GM12878 (cell line): Measurements from ENCODE around the gene ABCD3. TPM values are rescaled to one million over a fixed set of nuclear protein-coding genes. Genes with fewer than 3 reads are reported as not detected.

ENCODE experiments used
- ATAC-seq: fragments of 200-7000 bp; cut with Tn5 transposase; 3 replicates; pipeline ENCODE4 v1.9.1; 2020; ENCODE audit warnings: mild to moderate bottlenecking, moderate library complexity
- BruUV-seq: library from RNA; stranded (reverse); fragments of 400-500 nt; replicated peaks from 2 replicates; lab custom pipeline; 2021; lab: Mats Ljungman, UMichigan
- CTCF ChIA-PET: fragments of 300-600 bp; sonication (Branson Sonifier 250); formaldehyde crosslinking; extraction: SDS; loops from one replicate; lab custom pipeline; 2021; ENCODE audit warnings: inconsistent platforms; lab: Yijun Ruan, JAX
- POLR2A ChIA-PET: fragments of 350-600 bp; formaldehyde crosslinking; extraction: SDS; loops from one replicate; lab custom pipeline; 2021; ENCODE audit warnings: inconsistent platforms; lab: Charles Lee
- RAD21 ChIA-PET: fragments of 300-600 bp; sonication (Branson Sonifier 250); formaldehyde crosslinking; loops from one replicate; lab custom pipeline; 2023; ENCODE audit warnings: antibody characterized with exemption; ENCODE audit not compliant: unreplicated experiment; lab: Charles Lee
- SMC1A ChIA-PET: fragments of 300-600 bp; sonication (Branson Sonifier 250); formaldehyde crosslinking; loops from one replicate; lab custom pipeline; 2023; ENCODE audit not compliant: unreplicated experiment, uncharacterized antibody; lab: Charles Lee
- DNase-seq: peaks from one replicate; pipeline ENCODE4 v3.0.0-alpha.2; 2011; ENCODE audit warnings: low read depth, low spot score
- FAIRE-seq: peaks from 3 replicates; lab custom pipeline; 2011; peaks lifted over from hg19 to GRCh38; lab: Jason Lieb, UNC
- H2AFZ ChIP-seq: 2 replicates; pipeline ENCODE4 v1.6.0; 2011; ENCODE audit warnings: low read depth, low read length, control low read depth; ENCODE audit not compliant: control insufficient read depth
- H3K27ac ChIP-seq: 2 replicates; pipeline ENCODE4 v1.5.1; 2011; ENCODE audit warnings: control low read depth; ENCODE audit not compliant: control insufficient read depth, insufficient read depth
- H3K27me3 ChIP-seq, 2 experiments: replicated peaks in 1 of 2; 2 replicates each; pipeline versions ENCODE4 v1.6.0 to v1.6.1; 2011; ENCODE audit warnings: low read length in 1 of 2; ENCODE audit not compliant: control insufficient read depth in 2 of 2, insufficient read depth in 2 of 2
- H3K36me3 ChIP-seq, 2 experiments: 2 replicates each; pipeline ENCODE4 v1.5.1; 2011; ENCODE audit warnings: low read length in 1 of 2; ENCODE audit not compliant: control insufficient read depth in 2 of 2, insufficient read depth in 2 of 2
- H3K4me1 ChIP-seq: 2 replicates; pipeline ENCODE4 v1.6.1; 2011; ENCODE audit warnings: mild to moderate bottlenecking, low read length, moderate library complexity, mixed read lengths; ENCODE audit not compliant: control insufficient read depth, insufficient read depth
- H3K4me2 ChIP-seq: 2 replicates; pipeline ENCODE4 v1.6.0; 2011; ENCODE audit warnings: control low read depth; ENCODE audit not compliant: control insufficient read depth, insufficient read depth
- H3K4me3 ChIP-seq: fragments of 200-600 bp; sonication (generic); 2 replicates; pipeline ENCODE4 v1.5.1; 2016
- H3K79me2 ChIP-seq: 2 replicates; pipeline ENCODE4 v1.6.0; 2011; ENCODE audit warnings: low read length; ENCODE audit not compliant: control insufficient read depth, insufficient read depth
- H3K9ac ChIP-seq: 2 replicates; pipeline ENCODE4 v1.8.0; 2011; ENCODE audit warnings: low read length, control low read depth, mixed read lengths; ENCODE audit not compliant: control insufficient read depth, insufficient read depth
- H3K9me3 ChIP-seq: replicated peaks from 3 replicates; pipeline ENCODE4 v1.5.1; 2011; ENCODE audit warnings: mild to moderate bottlenecking, low read length; ENCODE audit not compliant: control insufficient read depth, insufficient read depth
- H4K20me1 ChIP-seq: 2 replicates; pipeline ENCODE4 v1.6.0; 2011; ENCODE audit not compliant: control insufficient read depth, insufficient read depth
- CHD2 ChIP-seq: IDR thresholded peaks from 2 replicates; pipeline ENCODE4 v1.6.1; 2011; ENCODE audit warnings: low read depth, low read length, improper control_type of control experiment, borderline replicate concordance
- IKZF1 ChIP-seq: fragments of 450-650 bp; conservative IDR thresholded peaks from 2 replicates; pipeline ENCODE4 v1.6.1; 2017; ENCODE audit warnings: antibody characterized with exemption, mild to moderate bottlenecking
- IKZF2 ChIP-seq, 2 experiments: fragments of 450-650 bp; IDR thresholded peaks; 2 replicates each; pipeline ENCODE4 v1.6.1; 2017; ENCODE audit warnings: mild to moderate bottlenecking in 2 of 2, moderate library complexity in 2 of 2
- JUND ChIP-seq: IDR thresholded peaks from 2 replicates; pipeline ENCODE4 v1.6.1; 2012; ENCODE audit warnings: low read depth, mild to moderate bottlenecking, low read length, improper control_type of control experiment, moderate library complexity
- PML ChIP-seq: IDR thresholded peaks from 2 replicates; pipeline ENCODE4 v1.6.1; 2012; ENCODE audit warnings: low read length, inconsistent platforms
- POU2F2 ChIP-seq: IDR thresholded peaks from 3 replicates; pipeline ENCODE4 v1.6.1; 2011; ENCODE audit warnings: low read depth, mild to moderate bottlenecking, low read length, borderline replicate concordance
- TCF3 ChIP-seq: IDR thresholded peaks from 2 replicates; pipeline ENCODE4 v1.6.1; 2012; ENCODE audit warnings: low read depth, mild to moderate bottlenecking, low read length, borderline replicate concordance; ENCODE audit not compliant: insufficient read depth
- WGBS: methylation state at CpG from one replicate; pipeline ENCODE4 v1.1.6; 2016; ENCODE audit warnings: low lambda C conversion rate; ENCODE audit not compliant: insufficient replicate concordance, insufficient coverage; ENCODE audit errors: missing lambda C conversion rate; 5-methylcytosine and 5-hydroxymethylcytosine counted together
- in situ Hi-C: fragments of 300-500 bp; cut with MboI; formaldehyde crosslinking; loops from 9 replicates; pipeline ENCODE4 v1.14.3; 2018; ENCODE audit warnings: mixed read lengths
- intact Hi-C: fragments of 100-400 bp; cut with micrococcal nuclease; formaldehyde crosslinking; loops from one replicate; pipeline ENCODE4 v1.14.2; 2022; ENCODE audit not compliant: unreplicated experiment
- polyA plus RNA-seq, 11 experiments: library from polyadenylated mRNA; depleted of rRNA in 4 of 11; unstranded in 6 of 11; stranded (reverse) in 5 of 11; fragments of >200 nt; fragmentation: Nextera tagmentation in 4 of 11; fragmentation: Illumina TruSeq in 1 of 11; extraction: Ambion mirVana in 4 of 11; extraction: Trizol in 1 of 11; gene quantifications; 1 replicate in 1 of 11; 2 replicates in 10 of 11; pipeline versions ENCODE4 v1.2.1 to v1.2.3, GENCODE V29; 2011 to 2016; ENCODE audit warnings: inconsistent platforms in 2 of 11, missing spikeins in 2 of 11, low read depth in 1 of 11
- total RNA-seq, 4 experiments: library from RNA; depleted of rRNA in 3 of 4; stranded (reverse); fragments of >200 nt in 3 of 4; fragmentation: Illumina TruSeq in 1 of 4; extraction: Trizol in 1 of 4; gene quantifications; 2 replicates each; pipeline versions ENCODE4 v1.2.1 to v1.2.3, GENCODE V29; 2013 to 2021
- TF ChIP-seq, protein P1 (sequence below): fragments of 450-650 bp; IDR thresholded peaks from 2 replicates; pipeline ENCODE4 v1.6.1; 2017; ENCODE audit warnings: mild to moderate bottlenecking, low read depth, inconsistent platforms; ENCODE audit not compliant: poor library complexity, severe bottlenecking
- TF ChIP-seq, protein P2 (sequence below): fragments of 450-650 bp; IDR thresholded peaks from 2 replicates; pipeline ENCODE4 v1.6.1; 2016; ENCODE audit warnings: mild to moderate bottlenecking
- TF ChIP-seq, protein P3 (sequence below): fragments of 450-650 bp; IDR thresholded peaks from 2 replicates; pipeline ENCODE4 v1.6.1; 2016; ENCODE audit warnings: mild to moderate bottlenecking

ABCD3 gene
- total and polyA plus RNA-seq, 10 of the 15 experiments (the other 5 are each of a cell fraction or from before 2014, with no cell fraction given) = 15.1 to 40.2 (median 24.1) TPM

DNA sequence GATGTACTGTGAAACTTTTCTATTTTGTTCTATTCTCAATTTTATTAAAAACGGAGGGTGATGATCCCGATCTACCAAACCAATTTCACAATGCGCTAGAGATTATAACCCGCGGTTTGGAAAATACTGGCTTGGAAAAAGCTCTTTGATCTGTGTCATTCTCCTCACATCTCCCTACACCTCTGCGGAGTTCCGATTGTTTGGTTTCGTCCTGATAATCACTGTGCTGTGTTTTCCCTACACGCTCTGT, 536 bp upstream of the ABCD3 start (continued):
- TF ChIP-seq, protein P1, sequence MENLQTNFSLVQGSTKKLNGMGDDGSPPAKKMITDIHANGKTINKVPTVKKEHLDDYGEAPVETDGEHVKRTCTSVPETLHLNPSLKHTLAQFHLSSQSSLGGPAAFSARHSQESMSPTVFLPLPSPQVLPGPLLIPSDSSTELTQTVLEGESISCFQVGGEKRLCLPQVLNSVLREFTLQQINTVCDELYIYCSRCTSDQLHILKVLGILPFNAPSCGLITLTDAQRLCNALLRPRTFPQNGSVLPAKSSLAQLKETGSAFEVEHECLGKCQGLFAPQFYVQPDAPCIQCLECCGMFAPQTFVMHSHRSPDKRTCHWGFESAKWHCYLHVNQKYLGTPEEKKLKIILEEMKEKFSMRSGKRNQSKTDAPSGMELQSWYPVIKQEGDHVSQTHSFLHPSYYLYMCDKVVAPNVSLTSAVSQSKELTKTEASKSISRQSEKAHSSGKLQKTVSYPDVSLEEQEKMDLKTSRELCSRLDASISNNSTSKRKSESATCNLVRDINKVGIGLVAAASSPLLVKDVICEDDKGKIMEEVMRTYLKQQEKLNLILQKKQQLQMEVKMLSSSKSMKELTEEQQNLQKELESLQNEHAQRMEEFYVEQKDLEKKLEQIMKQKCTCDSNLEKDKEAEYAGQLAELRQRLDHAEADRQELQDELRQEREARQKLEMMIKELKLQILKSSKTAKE = peak; percentile 21
- TF ChIP-seq CHD2 = no peak
- no peak for TF ChIP-seq JUND
- TF ChIP-seq, protein P2, sequence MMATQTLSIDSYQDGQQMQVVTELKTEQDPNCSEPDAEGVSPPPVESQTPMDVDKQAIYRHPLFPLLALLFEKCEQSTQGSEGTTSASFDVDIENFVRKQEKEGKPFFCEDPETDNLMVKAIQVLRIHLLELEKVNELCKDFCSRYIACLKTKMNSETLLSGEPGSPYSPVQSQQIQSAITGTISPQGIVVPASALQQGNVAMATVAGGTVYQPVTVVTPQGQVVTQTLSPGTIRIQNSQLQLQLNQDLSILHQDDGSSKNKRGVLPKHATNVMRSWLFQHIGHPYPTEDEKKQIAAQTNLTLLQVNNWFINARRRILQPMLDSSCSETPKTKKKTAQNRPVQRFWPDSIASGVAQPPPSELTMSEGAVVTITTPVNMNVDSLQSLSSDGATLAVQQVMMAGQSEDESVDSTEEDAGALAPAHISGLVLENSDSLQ = no peak
- TF ChIP-seq, protein P3, sequence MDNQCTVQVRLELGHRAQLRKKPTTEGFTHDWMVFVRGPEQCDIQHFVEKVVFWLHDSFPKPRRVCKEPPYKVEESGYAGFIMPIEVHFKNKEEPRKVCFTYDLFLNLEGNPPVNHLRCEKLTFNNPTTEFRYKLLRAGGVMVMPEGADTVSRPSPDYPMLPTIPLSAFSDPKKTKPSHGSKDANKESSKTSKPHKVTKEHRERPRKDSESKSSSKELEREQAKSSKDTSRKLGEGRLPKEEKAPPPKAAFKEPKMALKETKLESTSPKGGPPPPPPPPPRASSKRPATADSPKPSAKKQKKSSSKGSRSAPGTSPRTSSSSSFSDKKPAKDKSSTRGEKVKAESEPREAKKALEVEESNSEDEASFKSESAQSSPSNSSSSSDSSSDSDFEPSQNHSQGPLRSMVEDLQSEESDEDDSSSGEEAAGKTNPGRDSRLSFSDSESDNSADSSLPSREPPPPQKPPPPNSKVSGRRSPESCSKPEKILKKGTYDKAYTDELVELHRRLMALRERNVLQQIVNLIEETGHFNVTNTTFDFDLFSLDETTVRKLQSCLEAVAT = peak; percentile 85

DNA sequence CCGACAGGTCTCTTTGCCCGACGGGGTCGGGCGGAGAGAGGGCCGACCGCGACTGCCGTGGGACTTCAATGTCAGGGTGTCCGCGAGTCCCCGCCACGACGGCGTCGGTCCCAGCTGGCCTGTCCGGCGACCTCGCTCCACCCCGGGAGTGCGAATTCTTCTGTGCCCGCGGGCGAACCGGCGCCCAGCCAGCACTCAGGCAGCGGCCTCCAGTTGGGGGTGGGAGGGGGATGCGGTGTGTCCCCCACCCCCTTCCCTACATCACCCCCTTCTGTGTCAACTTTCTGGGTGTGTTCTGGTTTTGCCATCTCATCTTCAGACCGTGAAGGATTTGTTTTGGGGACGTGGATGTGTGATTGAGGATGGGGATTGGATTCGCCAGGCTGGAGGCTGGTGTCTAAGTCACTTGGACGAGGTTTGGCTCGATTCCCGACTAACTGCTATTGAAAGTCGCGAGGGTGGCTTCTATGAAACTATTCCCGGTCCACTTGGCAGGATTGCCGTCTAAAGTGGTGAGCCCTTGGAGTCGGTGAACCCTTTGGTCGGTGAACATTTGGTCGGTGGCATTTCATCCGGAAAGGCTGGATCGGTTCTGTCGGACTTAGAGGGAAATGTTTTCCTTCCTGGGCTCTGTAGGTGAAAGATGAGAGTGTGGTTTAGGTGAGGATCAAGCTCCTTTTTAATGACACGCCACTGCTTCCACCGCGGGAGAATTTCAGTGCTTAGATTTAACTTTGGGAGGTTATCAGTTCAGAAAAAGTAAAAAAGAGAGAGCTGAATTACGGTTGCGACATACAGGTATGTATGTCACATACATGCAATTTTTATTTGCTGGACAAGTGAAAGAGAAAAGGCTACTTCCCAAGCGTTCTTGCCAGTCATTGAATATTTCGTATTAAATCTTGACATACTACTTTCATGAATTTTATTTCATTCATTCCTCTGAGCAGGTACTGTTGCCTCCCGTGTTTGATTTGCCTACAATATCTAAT, 771 bp downstream of the ABCD3 start:
- FAIRE-seq (peak; percentile 66), DNase-seq (no peak), ATAC-seq (peak; percentile 44)
- WGBS = 6% methylated on average over 49 of the region's 52 CpGs
- in situ Hi-C loops (no loop called here), intact Hi-C loops (loop anchor here (10.0 kb wide), 1 partner anchor 816 kb away; the partner anchor contains the start of gene RWDD3)
- Histone ChIP-seq H3K36me3 (no peaks in the 10 kb centered on the region), H2AFZ (peak overlapping the region; percentile 92), H3K4me3 (peak overlapping the region; percentile 78), H3K79me2 (peaks cover 13% of the 10 kb centered on the region), H4K20me1 (no peaks in the 10 kb centered on the region), H3K27me3 (no peaks in the 10 kb centered on the region), H3K9ac (peak overlapping the region; percentile 91), H3K9me3 (no peaks in the 10 kb centered on the region), H3K4me2 (peak overlapping the region; percentile 98), H3K27ac (peak overlapping the region; percentile 43), H3K4me1 (peaks cover 3% of the 10 kb centered on the region; the same call in 1 of the 2 replicates)
- ChIA-PET POLR2A (no interaction called here), CTCF (no interaction called here), RAD21 (no interaction called here), SMC1A (interaction anchor here (1.1 to 1.3 kb wide), 2 partner anchors 34 to 45 kb away, joined by 3 to 6 read pairs; no protein-coding TSS in a partner anchor)
- TF ChIP-seq PML (no peak), TCF3 (no peak), IKZF1 (peak; percentile 42), IKZF2 (IDR thresholded peaks at IDR 0.05) (0 out of 4 replicates have a peak, but pooled peaks of 1 of the 2 experiments have one; percentile 9), POU2F2 (no peak)
- no TSS peak for BruUV-seq
